A172 (cell line): ENCODE measurements around the gene PCP2. TPM values are rescaled to one million over a fixed set of nuclear protein-coding genes. Genes with fewer than 3 reads are reported as not detected.

Experiments used
- DNase-seq: peaks from one replicate; pipeline ENCODE4 v3.0.0-alpha.2; 2015; ENCODE audit warnings: low spot score
- total RNA-seq: library from RNA; depleted of rRNA; stranded (reverse); fragments of >200 nt; shearing (Covaris generic); gene quantifications from 2 replicates; pipeline ENCODE4 v1.2.3, GENCODE V29; 2014; rRNA removed

The PCP2 gene
- total RNA-seq, 1 experiment from 2014 or later, result not detected

- no peak for DNase-seq
These were observed 35.8 kb downstream of the PCP2 start for GRCh38 chr19:7597689-7598088.

DNA sequence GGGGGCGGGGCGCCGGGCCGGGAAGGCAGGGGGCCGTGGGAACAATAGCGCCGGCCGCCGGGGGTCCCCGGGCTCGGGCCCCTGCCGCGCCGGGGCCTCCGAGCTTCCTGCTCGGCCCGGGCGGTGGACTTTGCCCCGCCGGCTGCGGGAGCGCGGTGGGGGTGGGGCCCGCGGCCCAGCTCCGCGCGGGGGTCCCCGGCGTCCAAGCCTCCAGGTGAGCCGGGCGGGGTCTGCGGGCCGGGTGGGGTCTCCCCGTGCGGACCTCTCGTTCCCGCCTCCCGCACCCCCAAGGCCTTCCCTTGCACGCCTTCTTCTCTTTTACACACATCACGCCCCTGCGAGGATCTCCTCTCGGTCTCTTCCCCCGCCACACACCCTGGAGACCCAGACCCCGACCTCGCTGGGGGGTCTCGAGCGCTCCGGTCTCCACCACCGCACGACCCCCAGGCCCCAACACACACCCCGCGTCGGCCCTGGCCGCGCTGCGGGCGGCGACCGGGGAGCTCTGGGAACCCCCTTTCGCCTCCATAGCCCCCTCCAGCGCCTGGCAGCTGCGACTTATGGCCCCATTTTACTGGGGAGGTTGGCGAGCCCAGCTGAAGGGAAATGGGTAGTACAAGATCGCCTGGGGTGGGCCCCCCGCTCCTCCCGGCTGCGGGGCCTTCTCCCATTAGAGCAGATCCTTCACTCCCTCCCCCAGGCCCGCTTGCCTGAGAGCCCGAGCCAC is 37.1 kb downstream of the PCP2 start:
- no peak for DNase-seq

DNA sequence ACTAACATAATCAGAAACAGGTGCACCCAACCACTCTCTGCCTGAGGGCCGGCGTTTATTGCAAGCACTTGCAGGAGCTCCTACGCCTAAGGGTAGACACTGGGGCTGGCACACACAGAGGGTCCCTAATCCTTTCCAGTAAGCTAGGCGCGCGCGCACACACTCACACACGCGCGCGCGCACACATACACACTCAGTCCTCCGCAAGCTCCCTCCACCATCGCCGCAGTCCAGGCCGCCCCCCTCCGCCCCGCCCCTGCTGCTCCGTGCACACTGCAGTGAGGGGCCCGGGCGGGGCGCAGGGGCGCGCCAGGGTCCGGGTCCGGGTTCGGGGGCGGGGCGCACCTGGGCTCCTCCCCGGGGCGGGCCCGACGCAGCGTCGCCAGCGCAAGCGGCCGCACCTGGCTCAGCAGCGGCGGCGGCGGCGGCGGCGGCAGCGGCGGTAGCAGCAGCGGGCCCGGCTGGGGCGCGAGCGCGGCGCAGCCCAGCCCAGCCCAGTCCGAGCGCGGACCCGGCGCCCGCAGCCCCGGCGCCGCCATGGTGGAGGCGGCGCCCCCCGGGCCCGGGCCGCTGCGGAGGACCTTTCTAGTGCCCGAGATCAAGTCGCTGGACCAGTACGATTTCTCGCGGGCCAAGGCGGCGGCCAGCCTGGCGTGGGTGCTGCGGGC is 37.9 kb downstream of the PCP2 start, which contains the start of gene CAMSAP3:
CAMSAP3 (plus strand) TSS at position 398 of the 668 bp plus-strand sequence; CDS start at position 538, 140 bp downstream.
- no peak for DNase-seq

DNA sequence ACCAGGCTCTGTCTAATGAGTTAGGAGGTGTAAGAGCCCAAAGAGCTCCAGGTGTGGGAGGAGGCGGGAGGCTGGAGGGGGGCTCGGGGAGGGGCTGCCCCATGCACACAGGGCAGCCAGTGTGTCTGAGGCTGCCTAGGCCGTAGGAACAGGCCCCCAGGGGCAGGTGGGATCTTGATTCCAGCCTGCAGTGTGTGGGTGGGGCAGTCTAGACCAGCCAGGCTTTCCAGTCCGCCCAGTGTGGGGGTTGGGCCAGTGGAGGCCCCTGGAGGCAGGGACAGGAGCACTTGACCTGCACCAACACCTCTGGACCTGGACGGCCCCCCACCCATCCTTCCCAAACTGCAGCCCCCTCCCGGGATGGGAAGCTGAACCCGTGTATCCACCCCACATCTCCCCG is 43.3 kb downstream of the PCP2 start:
- DNase-seq, result no peak

GRCh38 chr19:7589822-7590221 is 43.7 kb downstream of the PCP2 start:
- no peak for DNase-seq

DNA sequence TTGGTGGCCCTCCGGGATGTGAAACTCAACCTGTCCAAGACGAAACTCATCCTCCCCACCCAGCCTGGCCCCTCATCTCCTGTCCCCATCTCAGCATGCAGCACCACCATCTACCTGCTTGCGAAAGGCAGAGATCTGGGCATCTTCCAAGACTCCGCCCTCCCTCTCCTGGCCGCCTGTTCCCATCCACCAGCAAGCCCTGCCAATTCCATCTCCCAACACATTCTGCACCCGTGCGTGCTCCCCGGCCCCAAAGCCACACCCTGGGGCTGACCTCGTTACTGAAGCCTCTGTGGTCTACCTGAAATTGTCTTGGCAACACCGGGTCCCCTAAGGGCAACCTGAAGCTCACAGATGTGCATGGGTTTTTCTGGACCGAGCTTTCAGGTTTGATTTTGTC is 51.1 kb downstream of the PCP2 start:
- no peak for DNase-seq

Other genes with a start within 250 kb of the PCP2 start
- 3.0 and 6.7 TPM in 2 replicates for gene PEX11G, start 144.7 kb downstream of the PCP2 start, total RNA-seq
- 47.8 and 72.7 TPM in 2 replicates for gene ZNF358, start 117.6 kb downstream of the PCP2 start, total RNA-seq
- gene MCOLN1, start 111.1 kb downstream of the PCP2 start, total RNA-seq, result 3.1 and 5.0 TPM in 2 replicates
- 105 and 138 TPM in 2 replicates for gene PNPLA6, start 98.0 kb downstream of the PCP2 start, total RNA-seq
- gene CAMSAP3, start 37.9 kb downstream of the PCP2 start, total RNA-seq, result 1.5 and 2.6 TPM in 2 replicates
- 40.0 and 43.2 TPM in 2 replicates for gene XAB2, start 4.2 kb downstream of the PCP2 start, total RNA-seq
- 35.8 and 76.6 TPM in 2 replicates for gene PET100, start 3.9 kb downstream of the PCP2 start, total RNA-seq
- gene STXBP2, start 3.4 kb upstream of the PCP2 start, total RNA-seq, result 0.12 and 0.84 TPM in 2 replicates
- gene RETN, start 35.3 kb upstream of the PCP2 start, total RNA-seq, result not detected in 2 replicates
- gene MCEMP1, start 43.4 kb upstream of the PCP2 start, total RNA-seq, result not detected in 2 replicates
- gene TRAPPC5, start 47.1 kb upstream of the PCP2 start, total RNA-seq, result 118 and 176 TPM in 2 replicates
- not detected in 2 replicates for gene FCER2, start 68.4 kb upstream of the PCP2 start, total RNA-seq
- gene CLEC4G, start 98.4 kb upstream of the PCP2 start, total RNA-seq, result not detected in 2 replicates
- gene CD209, start 113.8 kb upstream of the PCP2 start, total RNA-seq, result not detected in 2 replicates
- 0.12 TPM in 1 of 2 replicates, not detected in the other for gene CLEC4M, start 129.5 kb upstream of the PCP2 start, total RNA-seq
- 20.2 and 21.1 TPM in 2 replicates for gene EVI5L, start 196.5 kb upstream of the PCP2 start, total RNA-seq
- gene PRR36, start 240.7 kb upstream of the PCP2 start, total RNA-seq, result 1.0 and 1.2 TPM in 2 replicates